Smooth muscle cell (in vitro differentiated cells): Measurements from ENCODE around the gene BCAR3. TPM values are rescaled to one million over a fixed set of nuclear protein-coding genes. Genes with fewer than 3 reads are reported as not detected.

ENCODE experiments used
- DNase-seq: peaks from one replicate; lab custom pipeline; 2025; ENCODE audit not compliant: unreplicated experiment; lab: John Stamatoyannopoulos, UW
- H2AFZ ChIP-seq: fragments of 200-600 bp; sonication (generic); 2 replicates; pipeline ENCODE4 v1.6.0; 2016; ENCODE audit warnings: antibody characterized with exemption, low read depth, mild to moderate bottlenecking
- H3F3A ChIP-seq: fragments of 200-600 bp; sonication (generic); 2 replicates; pipeline ENCODE4 v1.6.0; 2017; ENCODE audit warnings: antibody characterized with exemption, low read depth
- H3K27ac ChIP-seq: fragments of 200-600 bp; sonication (generic); 2 replicates; pipeline ENCODE4 v1.5.1; 2016; ENCODE audit warnings: low read depth, mild to moderate bottlenecking
- H3K27me3 ChIP-seq: fragments of 200-600 bp; sonication (generic); 2 replicates; pipeline ENCODE4 v1.6.1; 2016; ENCODE audit warnings: low read depth, mild to moderate bottlenecking
- H3K36me3 ChIP-seq: fragments of 200-600 bp; sonication (generic); 2 replicates; pipeline ENCODE4 v1.5.1; 2016; ENCODE audit warnings: low read depth
- H3K4me1 ChIP-seq: fragments of 200-600 bp; sonication (generic); 2 replicates; pipeline ENCODE4 v1.5.1; 2016; ENCODE audit warnings: low read depth
- H3K4me2 ChIP-seq: fragments of 200-600 bp; sonication (generic); 2 replicates; pipeline ENCODE4 v1.6.0; 2016; ENCODE audit warnings: mild to moderate bottlenecking
- H3K4me3 ChIP-seq: fragments of 200-600 bp; sonication (generic); 2 replicates; pipeline ENCODE4 v1.5.1; 2016; ENCODE audit warnings: mild to moderate bottlenecking
- H3K79me2 ChIP-seq: fragments of 200-600 bp; sonication (generic); 2 replicates; pipeline ENCODE4 v1.6.0; 2016; ENCODE audit warnings: low read depth, mild to moderate bottlenecking
- H3K9ac ChIP-seq: fragments of 200-600 bp; sonication (generic); 2 replicates; pipeline ENCODE4 v1.6.0; 2016; ENCODE audit warnings: low read depth
- H3K9me3 ChIP-seq: fragments of 200-600 bp; sonication (generic); replicated peaks from 2 replicates; pipeline ENCODE4 v1.5.1; 2016; ENCODE audit warnings: low read depth
- H4K20me1 ChIP-seq: fragments of 200-600 bp; sonication (generic); 2 replicates; pipeline ENCODE4 v1.6.0; 2016; ENCODE audit warnings: low read depth
- CTCF ChIP-seq: fragments of 200-600 bp; sonication (generic); IDR thresholded peaks from 2 replicates; pipeline ENCODE4 v1.5.1; 2017; ENCODE audit warnings: borderline replicate concordance, mild to moderate bottlenecking, antibody characterized with exemption; ENCODE audit not compliant: insufficient read depth, poor library complexity, severe bottlenecking
- WGBS: methylation state at CpG from one replicate; pipeline ENCODE4 v1.1.7; 2016; ENCODE audit warnings: low lambda C conversion rate; 5-methylcytosine and 5-hydroxymethylcytosine counted together
- polyA plus RNA-seq: library from polyadenylated mRNA; unstranded; fragments of >200 nt; fragmentation: Nextera tagmentation; extraction: Ambion mirVana; gene quantifications from 2 replicates; pipeline ENCODE4 v1.2.1, GENCODE V29; 2016
- total RNA-seq: library from RNA; depleted of rRNA; stranded (reverse); fragments of >200 nt; gene quantifications from 2 replicates; pipeline ENCODE4 v1.2.3, GENCODE V29; 2014

The BCAR3 gene
- total RNA-seq (24.9 and 25.6 TPM in 2 replicates), polyA plus RNA-seq (21.4 and 26.7 TPM in 2 replicates)

GRCh38 chr1:93681101-93681988 is at the start of gene BCAR3:
TSS of gene BCAR3 (minus strand) at chr1:93681837. CDS start at chr1:93674930, 6,907 bp downstream.
- Histone ChIP-seq H2AFZ (peak within 1 kb of the TSS; percentile 88), H4K20me1 (peaks cover 41% of the 10 kb centered on the region), H3K9me3 (no peaks in the 10 kb centered on the region), H3K79me2 (peaks cover 40% of the 10 kb centered on the region), H3K9ac (peak within 1 kb of the TSS; percentile 67), H3K4me1 (peaks cover 22% of the 10 kb centered on the region), H3K36me3 (no peaks in the 10 kb centered on the region), H3K27me3 (no peaks in the 10 kb centered on the region), H3K4me3 (peak within 1 kb of the TSS; percentile 93), H3K27ac (peak within 1 kb of the TSS; percentile 83), H3F3A (peaks cover 28% of the 10 kb centered on the region), H3K4me2 (peak within 1 kb of the TSS; percentile 87)
- TF ChIP-seq CTCF: no peak
- peak; percentile 35 for DNase-seq
- 2% methylated on average over 93 of the region's 105 CpGs for whole genome bisulfite sequencing

GRCh38 chr1:93730621-93731020 is 49.0 kb upstream of the BCAR3 start:
- Histone ChIP-seq H3K27ac (no peak overlapping the region), H3K9me3 (no peaks in the 10 kb centered on the region), H3F3A (no peaks in the 10 kb centered on the region), H3K79me2 (no peaks in the 10 kb centered on the region), H2AFZ (no peak overlapping the region), H3K36me3 (no peaks in the 10 kb centered on the region), H4K20me1 (no peaks in the 10 kb centered on the region), H3K4me2 (no peak overlapping the region), H3K4me1 (peaks cover 20% of the 10 kb centered on the region), H3K27me3 (no peaks in the 10 kb centered on the region), H3K4me3 (no peak overlapping the region), H3K9ac (no peak overlapping the region)
- no peak for DNase-seq
- TF ChIP-seq CTCF: no peak
- WGBS: 59% methylated on average over 2 of the region's 2 CpGs

- Histone ChIP-seq H3K4me2 (no peak overlapping the region), H3K79me2 (no peaks in the 10 kb centered on the region), H3K36me3 (no peaks in the 10 kb centered on the region), H3K27me3 (no peaks in the 10 kb centered on the region), H3F3A (no peaks in the 10 kb centered on the region), H3K27ac (no peak overlapping the region), H3K9ac (no peak overlapping the region), H3K9me3 (no peaks in the 10 kb centered on the region), H3K4me3 (no peak overlapping the region), H4K20me1 (no peaks in the 10 kb centered on the region), H2AFZ (no peak overlapping the region), H3K4me1 (peaks cover 14% of the 10 kb centered on the region)
- 89% methylated on average over 4 of the region's 4 CpGs for WGBS
- no peak for TF ChIP-seq CTCF
- no peak for DNase-seq
These were observed 48.3 kb upstream of the BCAR3 start for GRCh38 chr1:93729906-93730305.
